SK-MEL-5 (cell line): ENCODE measurements around the gene TRIM9. TPM values are rescaled to one million over a fixed set of nuclear protein-coding genes. Genes with fewer than 3 reads are reported as not detected.

ENCODE experiments used
- DNase-seq: peaks from one replicate; pipeline ENCODE4 v3.0.0-alpha.2; 2016; ENCODE audit warnings: low read depth, low spot score
- in situ Hi-C: cut with HindIII; loops from 2 replicates; pipeline ENCODE4 v1.10.0; 2016; ENCODE audit warnings: low sequenced_read_pairs, high pct_unique_total_duplicates, low pct_unique_long_range_greater_than_20kb
- total RNA-seq: library from RNA; depleted of rRNA; stranded (reverse); fragments of >200 nt; shearing (Covaris generic); gene quantifications from 2 replicates; pipeline ENCODE4 v1.2.3, GENCODE V29; 2014; rRNA removed

TRIM9 gene
- total RNA-seq, 1 experiment from 2014 or later = 8.7 TPM

DNA sequence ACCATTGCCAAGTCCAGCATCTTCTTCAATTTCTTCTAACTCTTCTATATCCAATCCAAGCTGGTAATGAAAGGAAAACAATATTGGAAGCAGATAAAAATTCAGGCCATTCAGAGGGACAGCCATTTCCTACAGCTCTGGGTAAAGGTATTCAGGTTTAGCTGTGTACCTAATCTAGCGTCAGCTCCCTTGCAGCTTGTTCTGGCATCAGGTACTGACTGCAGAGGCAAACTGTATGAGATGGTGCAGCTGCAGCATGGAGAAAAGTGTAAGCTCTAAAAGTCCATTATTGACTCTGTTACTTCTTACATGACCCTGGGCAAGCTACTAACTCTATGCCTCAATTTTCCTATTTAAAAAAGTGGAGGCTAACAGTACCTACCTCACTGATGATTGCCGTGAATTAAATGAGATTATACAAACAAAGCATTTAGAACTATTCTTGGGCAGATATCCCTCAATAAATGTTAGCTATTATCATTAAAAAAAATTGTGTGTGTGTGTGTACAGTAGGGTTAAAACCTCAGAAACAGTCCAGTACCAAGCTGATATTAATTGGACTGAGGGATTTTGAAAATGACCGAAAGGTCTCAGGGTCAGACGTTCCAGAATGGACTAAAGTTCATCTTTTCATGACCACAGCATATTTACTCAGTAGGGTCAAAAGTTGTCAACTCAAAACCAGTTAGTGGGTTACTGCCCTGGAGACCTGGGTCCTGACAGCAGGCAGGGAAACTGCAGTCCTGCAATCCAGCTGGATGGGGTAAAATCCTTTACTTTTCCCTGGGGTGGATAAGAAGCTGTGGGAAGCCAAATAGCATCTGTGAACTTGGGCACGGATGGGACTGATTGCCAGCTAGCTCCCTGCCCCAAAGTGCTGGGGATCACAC is 159.5 kb downstream of the TRIM9 start:
- no peak for DNase-seq
- in situ Hi-C loops = no loop called here

- in situ Hi-C loops = no loop called here
- DNase-seq = no peak
Observed at GRCh38 chr14:50932592-50933495, 162.1 kb downstream of the TRIM9 start.

DNA sequence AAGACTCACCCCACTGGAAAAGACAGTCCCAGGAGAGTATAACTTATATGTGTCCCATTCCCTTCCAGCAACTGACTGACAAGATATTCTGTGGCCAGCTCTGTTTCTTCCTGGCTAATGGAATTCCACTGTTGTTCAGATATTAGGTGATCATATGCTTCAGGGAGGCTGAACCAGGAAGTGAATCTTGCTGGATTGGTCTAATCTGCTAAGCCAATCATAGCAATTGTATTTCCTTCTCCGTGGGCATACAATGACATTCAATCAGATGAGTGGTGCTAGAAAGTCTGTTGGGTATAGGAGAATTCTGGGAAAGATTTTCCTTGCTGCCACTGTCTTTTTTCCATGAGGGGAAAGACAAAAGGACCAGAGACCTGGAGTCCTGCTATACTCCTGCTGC is 162.7 kb downstream of the TRIM9 start:
- in situ Hi-C loops = no loop called here

DNA sequence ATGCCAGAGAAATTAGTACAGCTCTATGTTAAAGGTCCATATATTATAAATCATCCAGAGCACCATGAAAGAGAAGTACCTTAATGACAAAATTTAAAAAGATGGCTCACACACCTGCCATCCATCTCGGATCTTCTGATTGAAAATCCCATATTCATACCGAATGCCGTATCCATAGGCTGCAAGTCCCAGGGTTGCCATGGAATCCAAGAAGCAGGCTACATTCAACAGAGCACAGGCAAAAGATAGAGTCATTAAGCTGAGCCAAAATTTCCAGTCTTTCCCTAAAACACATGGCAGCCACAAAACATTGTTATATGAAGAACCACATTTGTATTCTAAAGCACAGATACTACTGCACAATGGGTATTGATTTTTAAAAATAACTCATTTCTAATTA is 163.3 kb downstream of the TRIM9 start:
- DNase-seq = no peak
- in situ Hi-C loops = no loop called here

More for the DNA sequence above, 162.7 kb downstream of the TRIM9 start:
- no peak for DNase-seq

GRCh38 chr14:50929506-50929905 is 165.4 kb downstream of the TRIM9 start:
- in situ Hi-C loops = no loop called here
- no peak for DNase-seq

DNA sequence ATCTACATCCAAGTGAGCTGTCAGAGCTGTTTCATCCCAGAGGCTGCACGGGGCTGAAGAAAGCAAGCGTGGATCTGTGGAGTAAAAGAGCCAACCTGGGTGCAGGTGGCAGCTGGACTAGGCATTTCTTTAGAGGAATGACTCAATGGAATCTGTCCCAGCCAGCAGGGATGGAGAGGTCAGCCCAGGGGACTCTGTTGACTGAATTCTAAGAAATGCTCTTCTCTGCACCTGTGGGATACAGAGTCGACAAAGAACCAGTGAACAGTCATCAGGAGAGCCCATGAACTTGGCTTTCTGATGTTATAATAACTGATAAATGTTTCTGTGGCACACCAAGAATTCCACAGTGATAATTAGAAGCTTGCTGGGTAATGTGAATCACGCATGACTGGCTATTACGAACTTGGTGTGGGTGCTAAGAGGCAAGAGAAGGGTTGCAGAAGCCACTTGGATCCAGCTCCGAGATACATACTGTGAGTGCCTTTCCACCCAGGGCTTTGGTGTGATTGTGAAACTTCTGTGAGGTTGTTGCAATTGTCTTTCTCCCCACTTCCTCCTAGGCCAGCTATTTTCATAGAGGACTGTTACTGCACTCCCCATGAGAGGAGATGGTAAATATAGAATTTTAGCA is 166.8 kb downstream of the TRIM9 start:
- in situ Hi-C loops = no loop called here
- no peak for DNase-seq

- DNase-seq = no peak
- in situ Hi-C loops = no loop called here
Observed at GRCh38 chr14:50926851-50927386, 168.0 kb downstream of the TRIM9 start.

Other genes with a start within 250 kb of the TRIM9 start
- not detected in 2 replicates for gene ABHD12B, start 223.1 kb downstream of the TRIM9 start, total RNA-seq
- gene PYGL, start 150.6 kb downstream of the TRIM9 start, total RNA-seq = 199 and 203 TPM in 2 replicates
- gene TMX1, start 145.1 kb upstream of the TRIM9 start, total RNA-seq = 68.3 and 75.8 TPM in 2 replicates